T-helper 22 cell (primary cell): ENCODE measurements around the gene EFCAB14.
"Not testable (repeated sequence)": the region's sequence is repeated elsewhere in the genome, so short reads cannot be mapped to it uniquely, and the experiment has no call there.

ENCODE experiments used
- DNase-seq: peaks from one replicate; pipeline ENCODE4 v3.0.0-alpha.2; 2020; ENCODE audit warnings: low read depth

The EFCAB14 gene

GRCh38 chr1:46654012-46654411 lies 64.9 kb downstream of the EFCAB14 start:
- DNase-seq = no peak

- no peak for DNase-seq
Observed at GRCh38 chr1:46653405-46653958, 65.4 kb downstream of the EFCAB14 start.

GRCh38 chr1:46652321-46653100 lies 66.4 kb downstream of the EFCAB14 start:
- no peak for DNase-seq

- not testable (repeated sequence) for DNase-seq
Observed at GRCh38 chr1:46651152-46651551, 67.8 kb downstream of the EFCAB14 start.

- no peak for DNase-seq
Observed at GRCh38 chr1:46650491-46650890, 68.4 kb downstream of the EFCAB14 start.

- DNase-seq = no peak
Observed at GRCh38 chr1:46649764-46650163, 69.2 kb downstream of the EFCAB14 start.

- no peak for DNase-seq
Observed at GRCh38 chr1:46647611-46648010, 71.3 kb downstream of the EFCAB14 start.

- no peak for DNase-seq
Observed at GRCh38 chr1:46646844-46647243, 72.1 kb downstream of the EFCAB14 start.

- no peak for DNase-seq
Observed at GRCh38 chr1:46646331-46646730, 72.6 kb downstream of the EFCAB14 start.

- DNase-seq = no peak
Observed at GRCh38 chr1:46645815-46646214, 73.1 kb downstream of the EFCAB14 start.

- DNase-seq = no peak
Observed at GRCh38 chr1:46643368-46643775, 75.5 kb downstream of the EFCAB14 start.

- DNase-seq = no peak
Observed at GRCh38 chr1:46642115-46642680, 76.7 kb downstream of the EFCAB14 start.

- no peak for DNase-seq
Observed at GRCh38 chr1:46639547-46639946, 79.4 kb downstream of the EFCAB14 start.

- no peak for DNase-seq
Observed at GRCh38 chr1:46638921-46639320, 80.0 kb downstream of the EFCAB14 start.

- DNase-seq = no peak
Observed at GRCh38 chr1:46637444-46638083, 81.3 kb downstream of the EFCAB14 start.

- no peak for DNase-seq
Observed at GRCh38 chr1:46635205-46635604, 83.7 kb downstream of the EFCAB14 start.

- no peak for DNase-seq
Observed at GRCh38 chr1:46630719-46631118, 88.2 kb downstream of the EFCAB14 start.
